RPMI8226 (cell line): Measurements from ENCODE around the gene GP1BB.
"Not testable (repeated sequence)": the region's sequence is repeated elsewhere in the genome, so short reads cannot be mapped to it uniquely, and the experiment has no call there.

ENCODE experiments used
- DNase-seq: peaks from one replicate; pipeline ENCODE4 v3.0.0-alpha.2; 2015

GP1BB gene

GRCh38 chr22:19693981-19694670 is 29.2 kb upstream of the GP1BB start:
- no peak for DNase-seq

GRCh38 chr22:19694696-19695095 is 28.6 kb upstream of the GP1BB start:
- no peak for DNase-seq

GRCh38 chr22:19696504-19697276 is 26.6 kb upstream of the GP1BB start:
- no peak for DNase-seq

GRCh38 chr22:19697871-19698270 is 25.5 kb upstream of the GP1BB start:
- not testable (repeated sequence) for DNase-seq

GRCh38 chr22:19700790-19701419 is 22.4 kb upstream of the GP1BB start:
- DNase-seq, result no peak

GRCh38 chr22:19701420-19702145 is 21.8 kb upstream of the GP1BB start:
- no peak for DNase-seq

GRCh38 chr22:19703869-19704268 is 19.5 kb upstream of the GP1BB start:
- peak; percentile 41 for DNase-seq

GRCh38 chr22:19704355-19705015 is 18.9 kb upstream of the GP1BB start:
- DNase-seq, result no peak

- DNase-seq, result no peak
Measured at GRCh38 chr22:19705181-19705934, 18.0 kb upstream of the GP1BB start.

GRCh38 chr22:19706661-19707151 is 16.6 kb upstream of the GP1BB start:
- DNase-seq, result no peak

- DNase-seq, result no peak
Measured at GRCh38 chr22:19707347-19708290, 15.7 kb upstream of the GP1BB start.

- no peak for DNase-seq
Measured at GRCh38 chr22:19708321-19709011, 14.9 kb upstream of the GP1BB start.

GRCh38 chr22:19709063-19709769 is 14.1 kb upstream of the GP1BB start:
- no peak for DNase-seq

- no peak for DNase-seq
Measured at GRCh38 chr22:19710020-19710768, 13.1 kb upstream of the GP1BB start.

GRCh38 chr22:19710769-19711106 is 12.6 kb upstream of the GP1BB start:
- DNase-seq, result no peak

GRCh38 chr22:19713245-19713644 is 10.1 kb upstream of the GP1BB start:
- DNase-seq, result no peak

- DNase-seq, result no peak
Measured at GRCh38 chr22:19713650-19714311, 9.6 kb upstream of the GP1BB start.
